Stimulated activated CD4-positive, alpha-beta T cell treated with anti-CD3 and anti-CD28 coated beads, TNF-alpha, amount 100 ng/mL, for 4 hours (primary cell): ENCODE data around the gene CHST8.
A peak's percentile ranks its signal among the peaks of the same experiment; 100 is the strongest.
"Not testable (repeated sequence)": the region's sequence is repeated elsewhere in the genome, so short reads cannot be mapped to it uniquely, and the experiment has no call there.

Source experiments
- DNase-seq, 3 experiments: peaks; one replicate each; pipeline ENCODE4 v3.0.0-alpha.2; 2020; ENCODE audit warnings: low read depth in 3 of 3

The CHST8 gene

DNA sequence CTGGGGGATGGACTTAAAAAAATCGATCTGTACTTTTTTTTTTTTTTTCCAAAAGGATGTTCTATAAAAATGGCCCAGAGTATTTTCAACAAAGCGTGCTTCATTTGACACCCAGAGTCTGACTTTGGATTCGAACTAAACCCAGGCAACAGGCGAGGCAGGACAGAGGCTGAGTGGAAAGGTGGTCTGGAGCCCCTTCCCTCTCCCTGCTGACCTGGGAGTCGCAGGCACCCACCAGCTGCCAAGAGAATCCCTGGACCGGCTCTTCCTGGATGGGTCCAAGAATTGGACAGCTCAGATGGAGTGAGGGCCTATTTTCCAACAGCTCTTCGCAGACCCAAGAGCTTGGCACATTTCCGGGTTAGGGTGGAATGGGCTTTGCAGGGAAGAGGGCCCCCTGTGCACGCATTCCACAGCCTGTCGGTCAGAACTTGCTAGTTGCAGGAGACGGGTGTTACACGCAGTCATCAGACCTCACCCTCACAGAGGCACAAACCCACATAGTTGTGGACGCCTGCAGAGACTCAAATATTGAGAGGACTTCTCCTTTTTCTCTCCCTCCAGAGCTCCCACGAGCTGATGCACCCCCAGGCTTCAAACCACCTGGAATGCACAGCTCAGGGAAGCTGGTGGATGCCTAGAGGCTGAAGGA, 190.1 kb downstream of the CHST8 start:
- no peak for DNase-seq

DNA sequence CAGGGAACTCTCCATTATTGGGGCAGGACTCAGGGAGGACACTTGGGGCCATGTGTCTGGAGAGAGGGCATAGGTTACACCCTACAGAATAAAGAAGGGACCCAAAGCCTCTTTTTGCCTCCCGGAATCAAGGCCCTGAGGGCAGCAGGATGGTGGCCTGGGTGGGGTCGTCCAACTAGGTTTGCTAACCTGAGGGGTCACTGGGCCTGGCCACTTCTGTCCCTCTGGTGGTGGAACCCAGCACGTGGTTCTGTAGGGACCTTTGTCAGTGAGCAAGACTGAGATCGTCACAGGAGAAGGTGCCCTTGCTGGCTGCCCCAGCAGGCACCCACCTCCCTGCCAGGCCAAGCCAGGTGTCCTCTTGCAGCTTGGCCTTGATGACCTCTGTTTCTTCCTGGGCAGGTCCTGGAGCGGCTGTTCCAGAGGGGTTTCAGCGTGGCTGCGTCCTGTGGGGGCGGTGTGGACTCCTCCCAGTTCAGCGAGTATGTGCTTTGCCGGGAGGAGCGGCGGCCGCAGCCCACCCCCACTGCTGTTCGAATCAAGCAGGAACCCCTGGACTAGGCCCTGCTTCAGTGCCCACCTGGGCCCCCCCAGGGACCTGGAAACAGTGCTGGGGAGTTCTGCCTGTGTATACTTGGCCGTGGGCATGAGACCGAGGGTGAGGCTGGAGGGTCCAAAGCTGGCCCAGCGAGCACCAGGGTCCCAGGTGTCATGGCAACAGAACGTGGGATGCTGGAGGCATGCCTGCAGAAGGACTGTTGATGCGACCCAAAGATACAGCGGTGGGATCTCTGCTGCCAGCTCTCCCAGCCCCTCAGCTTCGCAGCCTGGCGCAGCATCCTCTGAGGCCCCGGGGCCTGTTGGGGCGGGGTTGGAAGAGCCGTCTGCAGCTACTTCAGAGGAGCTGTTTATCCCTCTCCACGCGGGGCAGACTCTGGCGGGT, 190.9 kb downstream of the CHST8 start:
- DNase-seq = no peak

DNA sequence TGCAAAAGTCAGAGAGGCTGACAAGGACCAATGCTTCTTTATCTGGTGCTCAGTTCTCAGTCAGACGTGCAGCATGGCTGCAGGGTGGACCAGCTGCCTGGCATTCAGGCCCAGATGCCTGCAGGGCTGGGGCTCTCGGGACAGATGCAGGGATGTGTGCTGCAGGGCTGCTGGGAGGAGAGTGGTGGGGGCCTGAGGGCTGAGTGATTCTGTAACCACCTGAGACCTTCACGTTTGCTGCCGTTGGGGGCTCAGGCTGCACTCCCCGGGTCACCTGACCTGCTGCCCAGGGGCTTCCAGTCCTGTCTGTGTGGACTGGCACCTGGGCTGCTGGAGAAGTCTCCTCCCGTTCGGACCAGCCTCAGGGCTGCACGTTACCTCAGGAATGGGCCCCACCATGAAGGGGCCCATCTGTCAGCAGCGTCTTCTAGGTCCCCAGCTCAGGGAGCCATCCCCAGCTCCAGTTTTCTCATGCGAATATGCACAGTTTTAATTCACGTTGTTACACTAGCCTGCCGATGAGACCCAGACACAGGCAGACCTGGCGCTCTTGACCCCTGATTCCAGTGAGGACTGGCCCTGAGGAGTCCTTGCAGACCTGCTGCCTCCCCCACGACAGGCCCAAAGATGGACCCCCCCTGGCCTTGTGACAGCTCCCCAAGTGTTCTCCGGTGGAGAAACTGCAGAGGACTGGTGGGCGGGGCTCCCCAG, 191.8 kb downstream of the CHST8 start:
- DNase-seq = no peak

DNA sequence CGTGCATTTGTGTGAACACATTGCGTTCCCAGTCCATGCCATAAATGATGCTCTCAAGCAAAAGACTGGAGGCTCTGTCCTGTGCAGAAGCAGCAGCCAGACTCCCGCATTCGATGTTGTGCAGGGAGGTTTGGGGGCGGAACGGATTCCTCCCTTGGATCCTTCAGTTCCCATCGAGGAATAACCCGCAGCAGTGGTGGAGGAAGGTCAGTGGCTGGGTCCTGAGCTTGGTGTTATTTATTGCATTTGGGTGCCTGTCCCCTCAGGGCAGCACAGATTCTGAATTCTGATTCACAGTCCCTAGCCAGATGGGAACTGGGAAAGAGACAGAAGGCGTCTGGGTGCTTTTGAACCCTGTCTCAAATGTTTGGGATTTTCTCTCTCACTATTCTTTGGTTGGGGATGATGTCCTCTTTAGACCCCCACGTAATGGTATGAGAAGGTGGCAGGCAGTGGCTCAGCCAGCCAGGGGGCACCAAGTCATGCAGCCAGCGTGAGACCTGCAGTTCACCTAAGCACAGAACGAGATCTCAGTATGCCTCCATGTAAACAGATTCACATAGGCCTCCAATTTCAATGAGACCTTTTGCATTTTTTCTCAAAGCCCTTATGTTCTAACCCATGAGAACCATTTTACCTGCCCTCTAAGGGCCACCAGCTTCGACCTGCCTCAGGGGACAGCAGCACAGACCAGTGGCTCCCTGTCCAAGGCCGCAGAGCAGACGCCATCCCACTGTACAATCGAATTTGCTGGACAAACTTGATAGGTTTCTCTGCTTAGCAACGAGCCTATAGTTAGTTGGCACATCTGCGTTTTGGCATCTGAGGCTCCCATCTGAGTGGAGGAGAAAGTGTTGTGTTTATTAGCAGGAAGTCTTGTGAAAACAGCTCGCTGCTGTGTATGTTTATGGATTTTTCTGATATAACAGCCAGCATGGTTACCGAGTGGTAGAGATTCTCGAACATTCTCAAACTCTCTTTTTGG, 192.7 kb downstream of the CHST8 start:
- no peak for DNase-seq

DNA sequence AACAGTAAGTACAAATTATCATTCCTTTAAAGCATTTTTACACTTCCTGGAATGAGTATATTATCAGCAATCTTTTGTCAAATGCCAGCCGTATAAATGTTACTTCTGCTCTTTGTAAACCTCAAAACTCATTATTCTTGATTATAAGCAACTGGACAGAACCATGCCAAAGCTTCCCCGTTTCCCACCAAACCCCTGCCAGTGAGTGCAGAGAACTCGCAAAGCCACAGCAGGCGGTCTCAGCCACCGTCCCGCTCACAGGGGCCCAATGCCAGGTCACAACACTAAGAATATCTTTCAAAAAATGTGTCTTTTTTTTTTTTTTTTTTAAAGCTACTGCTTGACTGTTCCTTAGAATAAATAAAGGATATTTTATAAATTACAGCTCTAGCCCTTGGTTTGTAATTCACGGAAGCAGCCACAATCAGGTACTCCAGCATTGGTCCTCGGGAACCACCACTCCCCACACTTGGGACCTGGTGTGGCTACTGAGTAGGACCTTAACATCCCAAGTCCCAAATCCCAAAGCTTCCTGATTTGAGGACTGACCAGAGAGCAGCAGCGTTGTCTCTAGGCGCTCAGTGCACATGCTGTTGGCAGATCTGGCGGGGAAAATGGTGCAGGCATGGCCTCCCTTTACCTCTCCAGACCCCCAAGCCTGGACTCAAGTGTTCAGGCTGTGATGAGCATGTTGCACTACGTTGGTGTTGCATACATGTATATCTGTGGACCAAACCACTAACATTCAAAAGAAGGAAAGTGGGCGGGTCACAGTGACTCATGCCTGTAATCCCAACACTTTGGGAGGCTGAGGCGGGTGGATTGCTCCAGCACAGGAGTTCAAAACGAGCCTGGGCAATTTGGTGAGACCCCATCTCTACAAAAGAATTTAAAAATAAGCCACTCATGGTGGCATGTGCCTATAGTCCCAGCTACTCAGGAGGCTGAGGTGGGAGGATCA, 193.9 kb downstream of the CHST8 start:
- DNase-seq = no peak

DNA sequence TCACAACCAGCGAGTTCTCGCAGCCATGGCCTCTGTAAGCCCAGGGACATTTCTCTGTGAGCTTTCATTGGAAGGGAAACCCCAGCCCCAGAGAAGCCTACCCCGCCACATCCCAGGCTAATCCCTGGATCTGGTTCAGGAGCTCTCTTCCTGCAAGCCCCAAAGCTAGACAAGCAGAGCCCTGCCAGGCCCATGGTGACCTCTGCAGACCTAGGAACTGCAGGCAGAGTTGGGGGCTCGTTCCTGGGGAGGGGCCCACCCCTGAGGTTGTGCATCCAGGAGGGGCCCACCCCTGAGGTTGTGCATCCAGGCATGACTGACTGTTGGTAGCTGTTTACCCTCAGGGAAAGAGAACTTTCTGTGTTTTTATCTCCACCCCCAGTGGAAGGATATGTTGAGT, 196.7 kb downstream of the CHST8 start:
- DNase-seq = no peak

DNA sequence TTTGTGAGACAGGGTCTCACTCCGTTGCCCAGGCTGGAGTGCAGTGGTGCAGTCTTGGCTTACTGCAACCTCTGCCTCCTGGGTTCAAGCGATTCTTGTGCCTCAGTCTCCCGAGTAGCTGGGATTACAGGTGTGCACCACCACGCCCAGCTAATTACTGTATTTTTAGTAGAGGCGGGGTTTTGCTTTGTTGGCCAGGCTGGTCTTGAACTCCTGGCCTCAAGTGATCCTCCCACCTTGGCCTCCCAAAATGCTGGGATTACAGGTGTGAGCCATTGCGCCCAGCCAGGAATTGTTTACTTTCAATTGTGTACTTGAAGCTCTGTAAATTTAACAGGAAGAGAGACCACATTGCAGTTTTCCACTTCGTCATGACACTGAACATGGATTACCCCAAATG, 197.3 kb downstream of the CHST8 start:
- DNase-seq = not testable (repeated sequence)

DNA sequence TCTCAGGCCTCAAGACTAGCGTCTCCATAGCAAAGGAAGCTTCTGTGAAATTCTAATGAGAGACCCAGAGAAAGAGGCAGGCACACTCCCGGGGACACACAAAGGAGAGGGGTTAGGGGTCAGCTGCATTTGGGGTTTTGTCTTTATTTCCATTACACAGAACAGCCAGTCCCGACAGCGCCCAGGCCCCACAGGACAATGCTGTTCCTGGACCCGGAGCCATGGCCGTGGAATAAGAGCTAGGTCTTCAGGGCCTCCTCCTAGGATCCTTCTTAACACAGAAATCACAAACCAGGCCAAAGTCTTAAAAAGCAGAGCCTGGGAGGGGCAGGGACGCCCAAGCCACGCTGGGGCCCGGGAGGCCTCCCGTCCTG, 197.7 kb downstream of the CHST8 start:
- no peak for DNase-seq

DNA sequence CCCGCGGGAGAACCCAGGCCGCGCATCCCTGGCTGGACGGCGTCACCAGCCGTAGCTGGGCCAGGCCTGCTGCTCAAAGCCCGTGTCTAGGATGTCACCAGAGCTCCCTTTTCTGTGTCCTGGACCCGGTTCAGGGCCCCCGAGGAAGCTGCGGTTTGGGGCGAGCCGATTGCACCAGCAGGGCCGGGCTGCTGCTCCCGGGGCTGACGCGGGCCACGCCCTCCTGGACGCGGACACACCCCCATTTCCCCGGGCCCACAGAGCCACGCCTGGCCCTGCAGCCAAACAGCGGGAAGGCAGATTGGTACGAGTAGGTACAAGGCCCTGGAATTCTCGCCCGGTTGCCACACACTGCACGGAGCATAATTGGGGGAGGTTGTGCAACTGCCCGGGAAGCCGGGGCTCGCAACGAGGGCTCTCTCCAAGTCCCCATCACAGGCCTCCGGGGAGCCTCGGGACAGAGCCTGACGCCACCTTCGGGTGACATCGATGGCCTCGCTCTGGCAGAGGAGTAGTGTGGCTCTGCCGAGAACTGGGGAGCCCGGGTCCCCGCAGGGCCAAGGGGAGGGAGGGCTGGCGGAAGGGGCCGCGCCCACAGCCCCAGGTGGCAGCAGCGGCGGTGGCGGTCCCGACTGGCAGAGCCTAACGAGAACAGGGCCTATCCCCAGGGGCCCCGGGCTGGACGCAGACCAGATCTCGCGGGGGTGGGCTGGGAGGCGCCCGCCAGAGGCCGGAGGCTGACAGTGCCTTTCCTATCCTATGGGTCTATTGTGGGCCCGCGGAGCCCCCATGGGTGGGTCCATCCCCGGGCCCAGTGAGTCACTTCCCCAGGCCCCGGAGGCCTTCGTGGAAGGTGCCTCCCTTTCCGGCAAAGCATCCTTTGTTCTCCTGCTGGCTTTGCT, 198.4 kb downstream of the CHST8 start:
- DNase-seq = peak in 2 of 3 experiments; percentile 13 to 25

DNA sequence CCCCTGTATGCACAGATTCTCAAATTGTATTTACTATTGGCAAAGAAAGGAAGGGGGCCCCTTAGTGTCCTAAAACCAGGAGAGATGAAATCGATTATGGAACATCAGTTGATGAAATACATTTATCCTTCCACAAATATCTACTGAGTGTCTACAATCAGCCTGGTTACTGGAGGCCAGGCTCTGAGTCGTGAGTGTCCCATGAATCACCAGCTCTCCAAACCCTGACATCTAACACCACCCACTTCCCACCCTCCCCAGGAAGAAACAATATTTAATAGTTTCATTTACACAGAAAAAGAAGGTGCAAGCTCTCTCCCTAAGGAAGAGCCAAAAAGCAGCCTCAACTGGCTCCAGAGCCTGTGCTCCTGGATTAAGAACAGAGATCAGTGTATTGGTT, 200.1 kb downstream of the CHST8 start:
- no peak for DNase-seq
